HG03575 (cell line): ENCODE data around the gene SEMA3E.

Experiments used
- ATAC-seq: cut with Tn5 transposase; IDR thresholded peaks from one replicate; pipeline ENCODE4 v1.9.1; 2021; ENCODE audit not compliant: unreplicated experiment, insufficient number of reproducible peaks, low FRiP score; ENCODE audit errors: extremely low read depth

The SEMA3E gene

GRCh38 chr7:83313931-83314330, 335.0 kb downstream of the SEMA3E start:
- ATAC-seq = no peak
